ENCODE measurements around the gene WFDC8. TPM values are rescaled to one million over a fixed set of nuclear protein-coding genes. Genes with fewer than 3 reads are reported as not detected.

WFDC8 gene
- total RNA-seq, 1 experiment from 2014 or later: not detected

GRCh38 chr20:45607810-45608209 lies 28.7 kb upstream of the WFDC8 start:
- Mint-ChIP-seq H3K4me1 (ENCODE audit: low read depth, unreplicated experiment) (no peaks in the 10 kb centered on the region), H3K27ac (ENCODE audit: unreplicated experiment) (no peak overlapping the region), H3K36me3 (ENCODE audit: insufficient read depth, unreplicated experiment) (no peaks in the 10 kb centered on the region), H3K4me3 (ENCODE audit: unreplicated experiment) (no peak overlapping the region), H3K9me3 (ENCODE audit: unreplicated experiment) (peaks cover 28% of the 10 kb centered on the region), H3K27me3 (ENCODE audit: insufficient read depth, unreplicated experiment) (peaks cover 6% of the 10 kb centered on the region)
- intact Hi-C loops (cut with micrococcal nuclease; ENCODE audit: unreplicated experiment): no loop called here
- ChIA-PET POLR2A (no interaction called here), CTCF (no interaction called here)
- Histone ChIP-seq H3K4me1 (no peaks in the 10 kb centered on the region), H3K4me3 (ENCODE audit: low read depth, low read length) (no peak overlapping the region), H3K9me3 (peaks cover 21% of the 10 kb centered on the region), H3K36me3 (ENCODE audit: control insufficient read depth, insufficient read depth, low read length) (no peaks in the 10 kb centered on the region), H3K27me3 (replicated peaks; ENCODE audit: control insufficient read depth, insufficient read depth, low read length) (no peaks in the 10 kb centered on the region)
- no TSS peak for BruUV-seq (replicated peaks)
- DNase-seq: no peak
- no peak for TF ChIP-seq CTCF (IDR thresholded peaks at IDR 0.05; ENCODE audit: insufficient read depth in 1 of 2, low read depth in 1 of 2, low read length in 1 of 2, severe bottlenecking in 1 of 2, unreplicated experiment in 1 of 2)

- Mint-ChIP-seq H3K9me3 (ENCODE audit: unreplicated experiment) (peaks cover 10% of the 10 kb centered on the region), H3K27me3 (ENCODE audit: insufficient read depth, unreplicated experiment) (peaks cover 7% of the 10 kb centered on the region), H3K36me3 (ENCODE audit: insufficient read depth, unreplicated experiment) (no peaks in the 10 kb centered on the region), H3K27ac (ENCODE audit: unreplicated experiment) (no peak overlapping the region), H3K4me3 (ENCODE audit: unreplicated experiment) (no peak overlapping the region), H3K4me1 (ENCODE audit: low read depth, unreplicated experiment) (no peaks in the 10 kb centered on the region)
- TF ChIP-seq CTCF (IDR thresholded peaks at IDR 0.05; ENCODE audit: insufficient read depth in 1 of 2, low read depth in 1 of 2, low read length in 1 of 2, severe bottlenecking in 1 of 2, unreplicated experiment in 1 of 2): no peak
- BruUV-seq (replicated peaks): no TSS peak
- peaks cover 7% of the 10 kb centered on the region for H3K9me3 ChIP-seq
- 0 out of 2 replicates have a peak, but pooled peaks cover 3% of the 10 kb centered on the region for H3K27me3 ChIP-seq (replicated peaks; ENCODE audit: control insufficient read depth, insufficient read depth, low read length)
- ChIA-PET CTCF (interaction anchor here (1.0 to 3.8 kb wide), 3 partner anchors 34 to 176 kb away, joined by 3 to 38 read pairs (median 6); partner anchors contain the start of gene WFDC10A), POLR2A (no interaction called here)
- H3K4me3 ChIP-seq (ENCODE audit: low read depth, low read length): no peak overlapping the region
- intact Hi-C loops (cut with micrococcal nuclease; ENCODE audit: unreplicated experiment): no loop called here
- no peaks in the 10 kb centered on the region for H3K36me3 ChIP-seq (ENCODE audit: control insufficient read depth, insufficient read depth, low read length)
- no peaks in the 10 kb centered on the region for H3K4me1 ChIP-seq
- DNase-seq: no peak
These were observed 16.2 kb upstream of the WFDC8 start for GRCh38 chr20:45595235-45595634.

GRCh38 chr20:45593498-45593897 lies 14.4 kb upstream of the WFDC8 start:
- Mint-ChIP-seq H3K27ac (ENCODE audit: unreplicated experiment) (no peak overlapping the region), H3K4me3 (ENCODE audit: unreplicated experiment) (no peak overlapping the region), H3K27me3 (ENCODE audit: insufficient read depth, unreplicated experiment) (peaks cover 7% of the 10 kb centered on the region), H3K36me3 (ENCODE audit: insufficient read depth, unreplicated experiment) (no peaks in the 10 kb centered on the region), H3K9me3 (ENCODE audit: unreplicated experiment) (peaks cover 10% of the 10 kb centered on the region), H3K4me1 (ENCODE audit: low read depth, unreplicated experiment) (peaks cover 6% of the 10 kb centered on the region)
- no peaks in the 10 kb centered on the region for H3K4me1 ChIP-seq
- ChIA-PET CTCF (interaction anchor here (0.6 to 3.8 kb wide), 3 partner anchors 13 to 206 kb away, joined by 3 to 38 read pairs (median 5); no protein-coding TSS in a partner anchor), POLR2A (no interaction called here)
- H3K27me3 ChIP-seq (replicated peaks; ENCODE audit: control insufficient read depth, insufficient read depth, low read length): 0 out of 2 replicates have a peak, but pooled peaks cover 3% of the 10 kb centered on the region
- TF ChIP-seq CTCF (IDR thresholded peaks at IDR 0.05; ENCODE audit: insufficient read depth in 1 of 2, low read depth in 1 of 2, low read length in 1 of 2, severe bottlenecking in 1 of 2, unreplicated experiment in 1 of 2): no peak
- BruUV-seq (replicated peaks): no TSS peak
- peaks cover 7% of the 10 kb centered on the region for H3K9me3 ChIP-seq
- intact Hi-C loops (cut with micrococcal nuclease; ENCODE audit: unreplicated experiment): loop anchor here (2.0 to 5.0 kb wide), 2 partner anchors 27 to 94 kb away; no protein-coding TSS in a partner anchor
- H3K36me3 ChIP-seq (ENCODE audit: control insufficient read depth, insufficient read depth, low read length): no peaks in the 10 kb centered on the region
- H3K4me3 ChIP-seq (ENCODE audit: low read depth, low read length): no peak overlapping the region
- no peak for DNase-seq
